Keratinocyte (primary cell): Measurements from ENCODE around the gene G3BP2. TPM values are rescaled to one million over a fixed set of nuclear protein-coding genes. Genes with fewer than 3 reads are reported as not detected.

Experiments used
- DNase-seq: peaks from one replicate; pipeline ENCODE4 v3.0.0-alpha.2; 2011; ENCODE audit warnings: low read depth, missing footprints, low spot score
- FAIRE-seq: peaks from 2 replicates; lab custom pipeline; 2011; peaks lifted over from hg19 to GRCh38; lab: Jason Lieb, UNC
- H2AFZ ChIP-seq: 2 replicates; pipeline ENCODE4 v1.6.0; 2012; ENCODE audit warnings: low read length, control low read depth, inconsistent platforms; ENCODE audit not compliant: control insufficient read depth
- H3K27ac ChIP-seq: 2 replicates; pipeline ENCODE4 v1.5.1; 2011; ENCODE audit warnings: low read length; ENCODE audit not compliant: control insufficient read depth, insufficient read depth
- H3K27me3 ChIP-seq: 3 replicates; pipeline ENCODE4 v1.6.0; 2011; ENCODE audit warnings: low read length; ENCODE audit not compliant: control insufficient read depth, insufficient read depth; ENCODE audit errors: extremely low read depth
- H3K36me3 ChIP-seq, 2 experiments: 2 replicates in 1 of 2; 3 replicates in 1 of 2; pipeline ENCODE4 v1.5.1; 2011; ENCODE audit warnings: low read length in 2 of 2, mild to moderate bottlenecking in 1 of 2; ENCODE audit not compliant: control insufficient read depth in 2 of 2, insufficient read depth in 2 of 2; ENCODE audit errors: extremely low read depth in 1 of 2
- H3K4me1 ChIP-seq: 3 replicates; pipeline ENCODE4 v1.5.1; 2011; ENCODE audit warnings: low read length; ENCODE audit not compliant: control insufficient read depth, insufficient read depth; ENCODE audit errors: extremely low read depth
- H3K4me2 ChIP-seq: 3 replicates; pipeline ENCODE4 v1.6.0; 2011; ENCODE audit warnings: low read depth, low read length; ENCODE audit not compliant: control insufficient read depth, insufficient read depth; ENCODE audit errors: extremely low read depth
- H3K4me3 ChIP-seq, 3 experiments: fragments of 200-600 bp in 1 of 3; sonication (generic) in 1 of 3; 2 replicates in 2 of 3; 3 replicates in 1 of 3; pipeline ENCODE4 v1.5.1; 2011 to 2016; ENCODE audit warnings: low read length in 3 of 3, mild to moderate bottlenecking in 3 of 3, control low read depth in 2 of 3, inconsistent platforms in 1 of 3, low read depth in 1 of 3, mixed read lengths in 1 of 3, mixed run types in 1 of 3, moderate library complexity in 1 of 3; ENCODE audit not compliant: control insufficient read depth in 2 of 3, insufficient read depth in 2 of 3; ENCODE audit errors: extremely low read depth in 1 of 3
- H3K79me2 ChIP-seq: 2 replicates; pipeline ENCODE4 v1.6.0; 2012; ENCODE audit warnings: low read length; ENCODE audit not compliant: control insufficient read depth, insufficient read depth
- H3K9ac ChIP-seq: 3 replicates; pipeline ENCODE4 v1.6.0; 2011; ENCODE audit warnings: low read length; ENCODE audit not compliant: control insufficient read depth, insufficient read depth; ENCODE audit errors: extremely low read depth
- H3K9me1 ChIP-seq: 3 replicates; pipeline ENCODE4 v1.6.0; 2011; ENCODE audit warnings: low read length; ENCODE audit not compliant: control insufficient read depth, insufficient read depth; ENCODE audit errors: extremely low read depth
- H3K9me3 ChIP-seq: 2 replicates; pipeline ENCODE4 v1.5.1; 2012; ENCODE audit warnings: low read depth, low read length; ENCODE audit not compliant: control insufficient read depth
- H4K20me1 ChIP-seq: 3 replicates; pipeline ENCODE4 v1.6.0; 2011; ENCODE audit warnings: low read length; ENCODE audit not compliant: control insufficient read depth, insufficient read depth; ENCODE audit errors: extremely low read depth
- CTCF ChIP-seq, 3 experiments: IDR thresholded peaks in 1 of 3; conservative IDR thresholded peaks in 1 of 3; optimal IDR thresholded peaks in 1 of 3; 2 replicates in 2 of 3; 3 replicates in 1 of 3; pipeline versions ENCODE3 to v1.5.1; 2011; ENCODE audit warnings: low read length in 3 of 3, mild to moderate bottlenecking in 3 of 3, moderate library complexity in 2 of 3, control low read depth in 1 of 3, inconsistent platforms in 1 of 3; ENCODE audit not compliant: insufficient read depth in 2 of 3; ENCODE audit errors: extremely low read depth in 1 of 3
- EZH2 ChIP-seq: IDR thresholded peaks from one replicate; pipeline ENCODE4 v1.6.1; 2012; ENCODE audit warnings: inconsistent platforms, mild to moderate bottlenecking, low read length, moderate library complexity
- dilution Hi-C: fragments of 300-500 bp; cut with MboI; formaldehyde crosslinking; loops from one replicate; pipeline ENCODE4 v1.7.0; 2020; ENCODE audit warnings: low sequenced_read_pairs; ENCODE audit not compliant: extremely low pct_ligation_motif_present
- polyA plus RNA-seq, 5 experiments: library from polyadenylated mRNA; depleted of rRNA in 3 of 5; stranded (reverse) in 3 of 5; stranded (forward) in 1 of 5; unstranded in 1 of 5; fragments of >200 nt; gene quantifications; 1 replicate in 1 of 5; 2 replicates in 3 of 5; 3 replicates in 1 of 5; pipeline versions ENCODE4 v1.2.1 to v1.2.3, GENCODE V29; 2011 to 2012; ENCODE audit warnings: missing spikeins in 2 of 5, low read depth in 1 of 5, low replicate concordance in 1 of 5

G3BP2 gene
- polyA plus RNA-seq, 1 donor (not counting 4 experiments of a cell fraction or from before 2014, with no cell fraction given), result 137 TPM

GRCh38 chr4:75683482-75684155, 10.4 kb upstream of the G3BP2 start:
- no peak overlapping the region for H3K4me2 ChIP-seq
- no peak overlapping the region for H2AFZ ChIP-seq
- no peaks in the 10 kb centered on the region for H3K27me3 ChIP-seq
- no peak overlapping the region for H3K4me3 ChIP-seq
- H3K27ac ChIP-seq, result no peak overlapping the region
- H3K9me1 ChIP-seq, result no peaks in the 10 kb centered on the region
- H3K36me3 ChIP-seq, result peaks cover 0 to 3% of the 10 kb centered on the region in 2 experiments
- DNase-seq (no peak), FAIRE-seq (no peak)
- H3K9me3 ChIP-seq, result no peaks in the 10 kb centered on the region
- H4K20me1 ChIP-seq, result no peaks in the 10 kb centered on the region
- dilution Hi-C loops, result no loop called here
- TF ChIP-seq CTCF (optimal IDR thresholded peaks at IDR 0.05 in 1 of 3, IDR thresholded peaks at IDR 0.05 in 1 of 3, conservative IDR thresholded peaks at IDR 0.05 in 1 of 3; ENCODE audit: extremely low read depth in 1 of 3, insufficient read depth in 2 of 3, low read length in 3 of 3) (no peak), EZH2 (no peak)
- no peak overlapping the region for H3K9ac ChIP-seq
- no peaks in the 10 kb centered on the region for H3K4me1 ChIP-seq
- no peaks in the 10 kb centered on the region for H3K79me2 ChIP-seq

GRCh38 chr4:75679876-75680575, 6.8 kb upstream of the G3BP2 start:
- no peaks in the 10 kb centered on the region for H3K27me3 ChIP-seq
- no peak overlapping the region for H3K9ac ChIP-seq
- H3K9me1 ChIP-seq, result no peaks in the 10 kb centered on the region
- no peaks in the 10 kb centered on the region for H4K20me1 ChIP-seq
- peaks cover 0 to 3% of the 10 kb centered on the region in 2 experiments for H3K36me3 ChIP-seq
- no peaks in the 10 kb centered on the region for H3K9me3 ChIP-seq
- H3K4me2 ChIP-seq, result no peak overlapping the region
- H3K27ac ChIP-seq, result no peak overlapping the region
- H3K4me1 ChIP-seq, result no peaks in the 10 kb centered on the region
- DNase-seq (no peak), FAIRE-seq (no peak)
- H2AFZ ChIP-seq, result no peak overlapping the region
- TF ChIP-seq CTCF (optimal IDR thresholded peaks at IDR 0.05 in 1 of 3, IDR thresholded peaks at IDR 0.05 in 1 of 3, conservative IDR thresholded peaks at IDR 0.05 in 1 of 3; ENCODE audit: extremely low read depth in 1 of 3, insufficient read depth in 2 of 3, low read length in 3 of 3) (no peak), EZH2 (no peak)
- dilution Hi-C loops, result no loop called here
- H3K79me2 ChIP-seq, result no peaks in the 10 kb centered on the region
- no peak overlapping the region for H3K4me3 ChIP-seq
